KMS-11 (cell line): Measurements from ENCODE around the gene RANBP17.

Experiments
- H2AFZ ChIP-seq: fragments of 200-600 bp; sonication (generic); 2 replicates; pipeline ENCODE4 v1.6.1; 2016; ENCODE audit warnings: antibody characterized with exemption, mixed run types, low read depth
- H3K27ac ChIP-seq: fragments of 200-600 bp; sonication (generic); 2 replicates; pipeline ENCODE4 v1.6.1; 2016; ENCODE audit warnings: mild to moderate bottlenecking, mixed run types
- H3K27me3 ChIP-seq: fragments of 200-600 bp; sonication (generic); 2 replicates; pipeline ENCODE4 v1.6.1; 2017; ENCODE audit warnings: mild to moderate bottlenecking, low read depth, mixed run types, moderate library complexity; ENCODE audit not compliant: insufficient read depth
- H3K36me3 ChIP-seq: fragments of 200-600 bp; sonication (generic); 2 replicates; pipeline ENCODE4 v1.6.1; 2017; ENCODE audit warnings: mild to moderate bottlenecking, mixed run types; ENCODE audit not compliant: insufficient read depth
- H3K4me1 ChIP-seq: fragments of 200-600 bp; sonication (generic); 2 replicates; pipeline ENCODE4 v1.6.1; 2016; ENCODE audit warnings: mild to moderate bottlenecking, low read depth, mixed run types; ENCODE audit not compliant: poor library complexity, severe bottlenecking
- H3K4me2 ChIP-seq: fragments of 200-600 bp; sonication (generic); 2 replicates; pipeline ENCODE4 v1.7.0; 2016; ENCODE audit warnings: mild to moderate bottlenecking, mixed run types
- H3K4me3 ChIP-seq: fragments of 200-600 bp; sonication (generic); IDR thresholded peaks from 2 replicates; pipeline ENCODE4 v1.6.1; 2017; ENCODE audit warnings: low read depth, low read length, mixed read lengths; ENCODE audit not compliant: insufficient read depth
- H3K79me2 ChIP-seq: fragments of 200-600 bp; sonication (generic); 2 replicates; pipeline ENCODE4 v1.6.1; 2016; ENCODE audit warnings: low read depth, mixed run types; ENCODE audit not compliant: insufficient read depth
- H3K9ac ChIP-seq: fragments of 200-600 bp; sonication (generic); 2 replicates; pipeline ENCODE4 v1.6.1; 2016; ENCODE audit warnings: mild to moderate bottlenecking, mixed run types
- H4K20me1 ChIP-seq: fragments of 200-600 bp; sonication (generic); 2 replicates; pipeline ENCODE4 v1.6.1; 2016; ENCODE audit warnings: mild to moderate bottlenecking, mixed run types; ENCODE audit not compliant: insufficient read depth
- CTCF ChIP-seq: fragments of 200-600 bp; sonication (generic); conservative IDR thresholded peaks from 2 replicates; pipeline ENCODE4 v1.6.1; 2017; ENCODE audit warnings: low read depth, mild to moderate bottlenecking, antibody characterized with exemption, low read length, moderate library complexity, mixed read lengths

Gene RANBP17

DNA sequence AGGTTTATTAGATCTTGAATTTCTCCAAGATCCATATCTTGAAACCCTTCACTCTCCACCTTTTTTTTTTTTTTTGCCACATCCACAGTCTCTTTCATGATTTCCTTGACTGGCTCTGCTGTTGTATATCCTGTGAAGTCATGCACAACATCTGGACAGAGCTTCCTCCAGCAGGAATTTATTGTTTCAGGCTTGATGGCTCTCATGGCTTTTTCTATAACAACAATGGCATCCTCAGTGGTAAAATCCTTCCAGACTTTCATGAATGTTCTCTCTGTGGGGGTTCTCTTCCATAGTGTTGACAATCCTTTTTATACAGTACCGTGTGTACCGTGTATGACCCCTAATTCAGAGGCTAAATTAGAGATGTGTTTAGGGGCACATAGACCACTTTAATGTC lies 24.0 kb downstream of the RANBP17 start:
- Histone ChIP-seq H3K4me1 (no peaks in the 10 kb centered on the region), H3K4me2 (no peak overlapping the region), H4K20me1 (no peaks in the 10 kb centered on the region), H3K4me3 (no peak overlapping the region), H3K79me2 (no peaks in the 10 kb centered on the region), H3K36me3 (no peaks in the 10 kb centered on the region), H3K27ac (no peak overlapping the region), H3K9ac (no peak overlapping the region), H3K27me3 (no peaks in the 10 kb centered on the region), H2AFZ (no peak overlapping the region)
- TF ChIP-seq CTCF = no peak

GRCh38 chr5:170886210-170886894 lies 24.5 kb downstream of the RANBP17 start:
- no peak for TF ChIP-seq CTCF
- Histone ChIP-seq H3K27me3 (no peaks in the 10 kb centered on the region), H3K36me3 (no peaks in the 10 kb centered on the region), H3K27ac (no peak overlapping the region), H3K9ac (no peak overlapping the region), H2AFZ (no peak overlapping the region), H3K4me1 (no peaks in the 10 kb centered on the region), H3K4me3 (no peak overlapping the region), H3K4me2 (no peak overlapping the region), H3K79me2 (no peaks in the 10 kb centered on the region), H4K20me1 (no peaks in the 10 kb centered on the region)

GRCh38 chr5:170892196-170892595 lies 30.4 kb downstream of the RANBP17 start:
- H3K79me2 ChIP-seq = no peaks in the 10 kb centered on the region
- H4K20me1 ChIP-seq = no peaks in the 10 kb centered on the region
- no peak overlapping the region for H2AFZ ChIP-seq
- H3K4me2 ChIP-seq = no peak overlapping the region
- H3K9ac ChIP-seq = no peak overlapping the region
- H3K27ac ChIP-seq = no peak overlapping the region
- H3K4me1 ChIP-seq = no peaks in the 10 kb centered on the region
- H3K4me3 ChIP-seq = no peak overlapping the region
- TF ChIP-seq CTCF = no peak
- H3K36me3 ChIP-seq = no peaks in the 10 kb centered on the region
- H3K27me3 ChIP-seq = no peaks in the 10 kb centered on the region

DNA sequence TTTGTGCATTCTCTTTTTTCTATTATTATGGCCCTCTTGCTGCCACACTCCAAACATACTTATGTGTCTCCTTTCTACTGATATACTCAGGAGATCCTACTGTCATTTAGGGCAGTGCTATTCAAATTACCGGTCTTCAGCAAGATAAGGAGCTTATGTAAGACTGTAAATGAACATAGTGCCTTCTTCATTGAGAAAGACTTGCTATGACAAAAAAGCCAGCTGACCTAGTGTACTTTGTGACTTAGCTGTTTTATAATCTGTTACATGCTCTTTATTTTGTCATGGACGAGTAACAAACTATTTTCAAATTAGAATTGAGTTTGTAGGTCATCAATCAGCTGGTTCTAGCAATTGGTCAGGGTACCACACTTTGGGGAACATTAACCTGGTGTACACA lies 32.8 kb downstream of the RANBP17 start:
- H3K36me3 ChIP-seq = no peaks in the 10 kb centered on the region
- H3K27me3 ChIP-seq = no peaks in the 10 kb centered on the region
- no peak overlapping the region for H3K27ac ChIP-seq
- no peaks in the 10 kb centered on the region for H4K20me1 ChIP-seq
- no peaks in the 10 kb centered on the region for H3K4me1 ChIP-seq
- no peak overlapping the region for H3K9ac ChIP-seq
- TF ChIP-seq CTCF = no peak
- H3K4me2 ChIP-seq = no peak overlapping the region
- H3K4me3 ChIP-seq = no peak overlapping the region
- H2AFZ ChIP-seq = no peak overlapping the region
- H3K79me2 ChIP-seq = no peaks in the 10 kb centered on the region
